A673 (cell line): Measurements from ENCODE around the gene ANKS1B. TPM values are rescaled to one million over a fixed set of nuclear protein-coding genes. Genes with fewer than 3 reads are reported as not detected.

ENCODE experiments used
- BruUV-seq: library from RNA; stranded (reverse); fragments of 400-500 nt; replicated peaks from 2 replicates; lab custom pipeline; 2021; lab: Mats Ljungman, UMichigan
- CTCF ChIA-PET: fragments of 300-600 bp; sonication (Branson Sonifier 250); formaldehyde crosslinking; loops from one replicate; lab custom pipeline; 2022; ENCODE audit warnings: antibody characterized with exemption; lab: Charles Lee
- POLR2A ChIA-PET: fragments of 300-600 bp; sonication (Branson Sonifier 250); formaldehyde crosslinking; loops from one replicate; lab custom pipeline; 2022; ENCODE audit warnings: antibody characterized with exemption; ENCODE audit not compliant: low non-redundant PET; lab: Charles Lee
- DNase-seq: peaks from one replicate; pipeline ENCODE4 v3.0.0-alpha.2; 2015; ENCODE audit warnings: low spot score
- H3K27ac ChIP-seq: fragments of 200-600 bp; sonication (generic); 2 replicates; pipeline ENCODE4 v1.5.1; 2016; ENCODE audit warnings: mixed run types, low read depth, mild to moderate bottlenecking, mixed read lengths, antibody characterized with exemption, low read length; ENCODE audit not compliant: poor library complexity, severe bottlenecking
- H3K27me3 ChIP-seq: fragments of 200-600 bp; sonication (generic); replicated peaks from 2 replicates; pipeline ENCODE4 v1.6.1; 2017; ENCODE audit warnings: mixed run types, low read depth, mild to moderate bottlenecking, mixed read lengths, antibody characterized with exemption, low read length; ENCODE audit not compliant: insufficient read depth, poor library complexity
- H3K36me3 ChIP-seq: fragments of 200-600 bp; sonication (generic); 2 replicates; pipeline ENCODE4 v1.6.1; 2016; ENCODE audit warnings: mixed run types, mild to moderate bottlenecking, mixed read lengths, antibody characterized with exemption, low read length; ENCODE audit not compliant: insufficient read depth, poor library complexity, severe bottlenecking
- H3K4me1 ChIP-seq: fragments of 200-600 bp; sonication (generic); 2 replicates; pipeline ENCODE4 v1.6.1; 2017; ENCODE audit warnings: mixed run types, mild to moderate bottlenecking, mixed read lengths, antibody characterized with exemption, low read length; ENCODE audit not compliant: insufficient read depth, poor library complexity, severe bottlenecking
- H3K4me3 ChIP-seq: fragments of 200-600 bp; sonication (generic); 2 replicates; pipeline ENCODE4 v1.5.1; 2016; ENCODE audit warnings: low read depth, mixed run types, mild to moderate bottlenecking, mixed read lengths, low read length; ENCODE audit not compliant: poor library complexity, severe bottlenecking
- H3K9me3 ChIP-seq: fragments of 200-600 bp; sonication (generic); 2 replicates; pipeline ENCODE4 v1.6.1; 2016; ENCODE audit warnings: mixed run types, low read depth, mild to moderate bottlenecking, mixed read lengths, antibody characterized with exemption, low read length; ENCODE audit not compliant: poor library complexity, severe bottlenecking
- EZH2 ChIP-seq: fragments of 200-600 bp; sonication (generic); IDR thresholded peaks from 2 replicates; pipeline ENCODE4 v1.6.1; 2017; ENCODE audit warnings: borderline replicate concordance, low read depth, mild to moderate bottlenecking, mixed read lengths, antibody characterized with exemption, low read length; ENCODE audit not compliant: poor library complexity, severe bottlenecking
- intact Hi-C: fragments of 100-400 bp; cut with micrococcal nuclease; formaldehyde crosslinking; loops from one replicate; pipeline ENCODE4 v1.10.0; 2022; ENCODE audit not compliant: unreplicated experiment
- total RNA-seq: library from RNA; stranded (reverse); gene quantifications from 2 replicates; pipeline ENCODE4 v1.2.3, GENCODE V29; 2021
- TF ChIP-seq, protein P1 (sequence below): fragments of 300-800, 200-600 bp; sonication (generic); conservative IDR thresholded peaks from 2 replicates; pipeline ENCODE4 v1.5.1; 2017; ENCODE audit warnings: low read depth, mild to moderate bottlenecking, antibody characterized with exemption, low read length, moderate library complexity, mixed read lengths

The ANKS1B gene
- total RNA-seq, 1 experiment from 2014 or later, result 0.99 TPM

DNA sequence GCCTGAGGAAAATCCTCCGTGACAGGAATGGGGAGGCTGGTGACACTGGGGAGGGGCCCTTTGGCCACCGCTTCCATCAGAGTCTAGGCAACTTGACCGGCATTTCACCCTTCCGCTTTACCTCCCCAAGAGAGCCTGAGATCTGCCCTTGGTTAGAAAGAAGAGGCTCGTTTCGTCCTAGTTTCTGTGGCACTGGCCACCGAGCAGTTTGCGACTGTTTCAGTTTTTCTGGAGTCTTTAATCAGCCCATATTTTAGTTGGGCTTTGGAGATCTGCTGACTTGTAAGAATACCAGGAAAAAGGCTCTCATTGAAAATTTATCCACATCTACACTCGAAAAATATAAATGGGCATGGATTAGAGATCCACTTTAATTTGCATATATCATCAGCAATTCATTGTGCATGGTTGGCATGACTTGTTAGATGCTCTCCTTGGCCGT is 414 bp upstream of the ANKS1B start:
- no peak for DNase-seq
- BruUV-seq, result no TSS peak
- ChIA-PET CTCF (no interaction called here), POLR2A (no interaction called here)
- H3K4me1 ChIP-seq, result peaks cover 11% of the 10 kb centered on the region
- TF ChIP-seq, protein P1, sequence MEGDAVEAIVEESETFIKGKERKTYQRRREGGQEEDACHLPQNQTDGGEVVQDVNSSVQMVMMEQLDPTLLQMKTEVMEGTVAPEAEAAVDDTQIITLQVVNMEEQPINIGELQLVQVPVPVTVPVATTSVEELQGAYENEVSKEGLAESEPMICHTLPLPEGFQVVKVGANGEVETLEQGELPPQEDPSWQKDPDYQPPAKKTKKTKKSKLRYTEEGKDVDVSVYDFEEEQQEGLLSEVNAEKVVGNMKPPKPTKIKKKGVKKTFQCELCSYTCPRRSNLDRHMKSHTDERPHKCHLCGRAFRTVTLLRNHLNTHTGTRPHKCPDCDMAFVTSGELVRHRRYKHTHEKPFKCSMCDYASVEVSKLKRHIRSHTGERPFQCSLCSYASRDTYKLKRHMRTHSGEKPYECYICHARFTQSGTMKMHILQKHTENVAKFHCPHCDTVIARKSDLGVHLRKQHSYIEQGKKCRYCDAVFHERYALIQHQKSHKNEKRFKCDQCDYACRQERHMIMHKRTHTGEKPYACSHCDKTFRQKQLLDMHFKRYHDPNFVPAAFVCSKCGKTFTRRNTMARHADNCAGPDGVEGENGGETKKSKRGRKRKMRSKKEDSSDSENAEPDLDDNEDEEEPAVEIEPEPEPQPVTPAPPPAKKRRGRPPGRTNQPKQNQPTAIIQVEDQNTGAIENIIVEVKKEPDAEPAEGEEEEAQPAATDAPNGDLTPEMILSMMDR, result no peak
- TF ChIP-seq EZH2, result no peak
- H3K9me3 ChIP-seq, result no peaks in the 10 kb centered on the region
- H3K36me3 ChIP-seq, result no peaks in the 10 kb centered on the region
- no peak overlapping the region for H3K27ac ChIP-seq
- peak overlapping the region; percentile 45 for H3K4me3 ChIP-seq
- intact Hi-C loops, result no loop called here
- H3K27me3 ChIP-seq, result peaks cover 50% of the 10 kb centered on the region

- intact Hi-C loops, result no loop called here
- POLR2A ChIA-PET, result no interaction called here
- Histone ChIP-seq H3K9me3 (no peaks in the 10 kb centered on the region), H3K4me3 (peak overlapping the region; percentile 48), H3K36me3 (no peaks in the 10 kb centered on the region), H3K27me3 (peaks cover 54% of the 10 kb centered on the region), H3K27ac (no peak overlapping the region), H3K4me1 (peaks cover 11% of the 10 kb centered on the region)
- DNase-seq, result no peak
- CTCF ChIA-PET, result no interaction called here
- no TSS peak for BruUV-seq
- TF ChIP-seq EZH2, result no peak
- TF ChIP-seq, protein P1, result no peak
Measured at GRCh38 chr12:99983456-99984258, 1.1 kb downstream of the ANKS1B start.

DNA sequence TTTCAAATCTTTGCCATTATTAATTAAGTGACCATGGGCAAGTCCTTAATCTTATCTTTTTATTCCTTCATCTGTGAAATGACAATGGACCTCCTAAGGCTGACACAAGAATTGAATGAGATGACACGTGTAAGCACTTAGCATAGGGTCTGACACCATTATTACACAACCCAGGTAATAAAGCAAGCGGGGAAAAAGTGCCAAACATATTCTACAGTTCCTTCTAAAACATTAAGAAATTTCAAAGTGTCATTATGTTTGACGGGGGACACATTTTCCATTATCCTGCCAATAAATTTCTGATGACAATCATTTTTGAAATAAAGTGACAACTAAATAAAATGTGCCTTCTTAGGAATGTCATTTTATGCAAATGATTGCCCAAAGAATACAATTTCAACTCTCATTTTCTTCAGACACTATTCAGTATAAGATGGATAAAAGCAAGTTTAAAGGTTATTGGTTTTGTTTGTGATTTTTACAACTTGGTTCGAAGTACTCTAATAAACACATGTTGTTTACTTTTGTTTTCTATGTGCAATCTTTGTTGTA is 3.0 kb downstream of the ANKS1B start:
- POLR2A ChIA-PET, result no interaction called here
- CTCF ChIA-PET, result no interaction called here
- Histone ChIP-seq H3K27ac (no peak overlapping the region), H3K36me3 (no peaks in the 10 kb centered on the region), H3K4me3 (no peak overlapping the region), H3K4me1 (peaks cover 11% of the 10 kb centered on the region), H3K9me3 (no peaks in the 10 kb centered on the region), H3K27me3 (peaks cover 59% of the 10 kb centered on the region)
- no peak for DNase-seq
- no TSS peak for BruUV-seq
- intact Hi-C loops, result no loop called here
- TF ChIP-seq, protein P1, result no peak
